Thyroid gland (tissue), 4 donors: ENCODE measurements around the gene TTLL7. TPM values are rescaled to one million over a fixed set of nuclear protein-coding genes. Genes with fewer than 3 reads are reported as not detected.

Experiments
- DNase-seq, 2 donors: peaks; one replicate each; pipeline ENCODE4 v3.0.0-alpha.2; 2019
- H3K27ac ChIP-seq, 3 donors: fragments of 200-600 bp; sonication (generic); 1 replicate in 2 of 3; 2 replicates in 1 of 3; pipeline ENCODE4 v1.5.1; 2016 to 2019; ENCODE audit warnings: mild to moderate bottlenecking in 1 of 3, moderate library complexity in 1 of 3
- H3K27me3 ChIP-seq: fragments of 200-600 bp; sonication (generic); one replicate; pipeline ENCODE4 v1.5.1; 2019
- H3K36me3 ChIP-seq, 2 donors: fragments of 200-600 bp; sonication (generic); one replicate each; pipeline ENCODE4 v1.5.1; 2016 to 2019
- H3K4me1 ChIP-seq, 2 donors: fragments of 200-600 bp; sonication (generic); one replicate each; pipeline ENCODE4 v1.5.1; 2017 to 2019
- H3K4me3 ChIP-seq, 3 donors: fragments of 200-600 bp; sonication (generic); replicated peaks in 1 of 3; 1 replicate in 2 of 3; 2 replicates in 1 of 3; pipeline ENCODE4 v1.5.1; 2016; ENCODE audit warnings: mild to moderate bottlenecking in 1 of 3
- H3K9me3 ChIP-seq: fragments of 200-600 bp; sonication (generic); one replicate; pipeline ENCODE4 v1.5.1; 2017
- POLR2A ChIP-seq, 2 donors: fragments of 450-650 bp; IDR thresholded peaks; one replicate each; pipeline ENCODE4 v1.6.1; 2017; ENCODE audit warnings: antibody characterized with exemption in 2 of 2, mild to moderate bottlenecking in 2 of 2, moderate library complexity in 1 of 2
- WGBS, 2 donors: methylation state at CpG; one replicate each; pipeline ENCODE4 v1.1.5; 2017; 5-methylcytosine and 5-hydroxymethylcytosine counted together
- intact Hi-C: fragments of 100-400 bp; cut with DNase I; formaldehyde crosslinking; loops from one replicate; pipeline ENCODE4 v1.15.1; 2023
- total RNA-seq, 4 donors: library from RNA; depleted of rRNA; stranded (reverse); fragments of >200 nt; gene quantifications; one replicate each; pipeline ENCODE4 v1.2.3, GENCODE V29; 2016
- TF ChIP-seq, protein P1 (sequence below), 6 experiments: fragments of 200-600 bp in 3 of 6; fragments of 450-650 bp in 3 of 6; sonication (generic) in 3 of 6; IDR thresholded peaks; one replicate each; pipeline ENCODE4 v1.5.1; 2016 to 2019; ENCODE audit warnings: antibody characterized with exemption in 6 of 6, mild to moderate bottlenecking in 2 of 6, inconsistent platforms in 1 of 6, moderate library complexity in 1 of 6

The TTLL7 gene, protein sequence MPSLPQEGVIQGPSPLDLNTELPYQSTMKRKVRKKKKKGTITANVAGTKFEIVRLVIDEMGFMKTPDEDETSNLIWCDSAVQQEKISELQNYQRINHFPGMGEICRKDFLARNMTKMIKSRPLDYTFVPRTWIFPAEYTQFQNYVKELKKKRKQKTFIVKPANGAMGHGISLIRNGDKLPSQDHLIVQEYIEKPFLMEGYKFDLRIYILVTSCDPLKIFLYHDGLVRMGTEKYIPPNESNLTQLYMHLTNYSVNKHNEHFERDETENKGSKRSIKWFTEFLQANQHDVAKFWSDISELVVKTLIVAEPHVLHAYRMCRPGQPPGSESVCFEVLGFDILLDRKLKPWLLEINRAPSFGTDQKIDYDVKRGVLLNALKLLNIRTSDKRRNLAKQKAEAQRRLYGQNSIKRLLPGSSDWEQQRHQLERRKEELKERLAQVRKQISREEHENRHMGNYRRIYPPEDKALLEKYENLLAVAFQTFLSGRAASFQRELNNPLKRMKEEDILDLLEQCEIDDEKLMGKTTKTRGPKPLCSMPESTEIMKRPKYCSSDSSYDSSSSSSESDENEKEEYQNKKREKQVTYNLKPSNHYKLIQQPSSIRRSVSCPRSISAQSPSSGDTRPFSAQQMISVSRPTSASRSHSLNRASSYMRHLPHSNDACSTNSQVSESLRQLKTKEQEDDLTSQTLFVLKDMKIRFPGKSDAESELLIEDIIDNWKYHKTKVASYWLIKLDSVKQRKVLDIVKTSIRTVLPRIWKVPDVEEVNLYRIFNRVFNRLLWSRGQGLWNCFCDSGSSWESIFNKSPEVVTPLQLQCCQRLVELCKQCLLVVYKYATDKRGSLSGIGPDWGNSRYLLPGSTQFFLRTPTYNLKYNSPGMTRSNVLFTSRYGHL
- 10 to 100 TPM in 3 of 4 donors, 1 to 10 TPM in 1; 7.8 to 22.7 (median 12.8) TPM for total RNA-seq

DNA sequence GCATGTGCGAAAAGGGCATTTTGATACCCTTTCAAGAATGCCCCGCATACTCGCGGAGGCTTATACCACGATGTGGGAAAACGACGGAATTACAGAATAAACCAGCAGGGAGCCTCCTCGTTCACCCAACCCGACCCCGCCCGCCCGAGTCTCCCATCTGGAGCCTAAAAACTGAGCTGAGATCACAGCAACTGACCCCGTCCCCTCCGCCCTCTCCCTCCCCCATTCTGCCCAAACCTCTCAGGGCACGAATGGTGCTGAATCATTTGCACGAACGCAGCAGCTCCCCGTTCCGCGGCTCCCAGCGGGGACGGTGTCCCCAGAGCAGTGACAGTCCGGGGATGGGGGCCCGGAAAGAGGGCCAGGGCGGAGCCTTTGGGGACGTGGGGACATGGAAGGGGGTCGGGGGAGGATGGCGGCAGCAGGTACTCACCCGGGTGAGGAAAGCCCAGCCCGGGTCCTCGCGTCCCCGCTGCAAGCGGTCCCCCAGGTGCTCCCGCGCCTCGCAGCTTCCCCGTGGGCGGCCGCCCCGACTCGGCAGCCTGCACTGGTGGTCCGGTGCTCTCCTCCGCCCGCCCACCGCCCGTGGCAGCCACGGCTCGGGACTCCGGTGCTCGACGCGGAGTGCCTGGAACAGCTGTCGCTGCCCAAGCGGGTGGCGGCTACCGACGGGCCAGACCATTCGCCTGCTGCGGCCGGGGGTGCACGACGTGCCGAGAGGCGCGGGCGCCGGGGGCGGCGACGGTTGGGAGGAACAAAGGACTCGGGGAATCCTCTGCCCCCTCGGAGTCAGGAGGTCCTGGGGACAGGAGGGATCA is at the start of gene TTLL7:
Gene TTLL7 (minus strand): TSS at position 635 of the 818 bp plus-strand sequence. CDS start 46,921 bp downstream, outside the sequence.
- Histone ChIP-seq H3K27ac (peak within 1 kb of the TSS in 2 of 3 donors; percentile 36 to 62), H3K4me3 (peak within 1 kb of the TSS; percentile 60 to 83 (median 73)), H3K9me3 (no peaks in the 10 kb centered on the region), H3K36me3 (no peaks in the 10 kb centered on the region), H3K27me3 (no peaks in the 10 kb centered on the region), H3K4me1 (peaks cover 0 to 6% of the 10 kb centered on the region in 2 donors)
- DNase-seq = peak; percentile 68 to 77
- WGBS, 2 donors = 2 to 7% methylated on average over 11 to 38 of the region's 73 CpGs
- TF ChIP-seq, protein P1, sequence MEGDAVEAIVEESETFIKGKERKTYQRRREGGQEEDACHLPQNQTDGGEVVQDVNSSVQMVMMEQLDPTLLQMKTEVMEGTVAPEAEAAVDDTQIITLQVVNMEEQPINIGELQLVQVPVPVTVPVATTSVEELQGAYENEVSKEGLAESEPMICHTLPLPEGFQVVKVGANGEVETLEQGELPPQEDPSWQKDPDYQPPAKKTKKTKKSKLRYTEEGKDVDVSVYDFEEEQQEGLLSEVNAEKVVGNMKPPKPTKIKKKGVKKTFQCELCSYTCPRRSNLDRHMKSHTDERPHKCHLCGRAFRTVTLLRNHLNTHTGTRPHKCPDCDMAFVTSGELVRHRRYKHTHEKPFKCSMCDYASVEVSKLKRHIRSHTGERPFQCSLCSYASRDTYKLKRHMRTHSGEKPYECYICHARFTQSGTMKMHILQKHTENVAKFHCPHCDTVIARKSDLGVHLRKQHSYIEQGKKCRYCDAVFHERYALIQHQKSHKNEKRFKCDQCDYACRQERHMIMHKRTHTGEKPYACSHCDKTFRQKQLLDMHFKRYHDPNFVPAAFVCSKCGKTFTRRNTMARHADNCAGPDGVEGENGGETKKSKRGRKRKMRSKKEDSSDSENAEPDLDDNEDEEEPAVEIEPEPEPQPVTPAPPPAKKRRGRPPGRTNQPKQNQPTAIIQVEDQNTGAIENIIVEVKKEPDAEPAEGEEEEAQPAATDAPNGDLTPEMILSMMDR (IDR thresholded peaks at IDR 0.05) = no peak
- peak in 1 of 2 donors; percentile 49 for TF ChIP-seq POLR2A (IDR thresholded peaks at IDR 0.05)
- intact Hi-C loops = no loop called here

GRCh38 chr1:84042461-84042860 is 43.5 kb upstream of the TTLL7 start:
- H3K9me3 ChIP-seq = no peaks in the 10 kb centered on the region
- no peaks in the 10 kb centered on the region for H3K4me1 ChIP-seq
- intact Hi-C loops = no loop called here
- DNase-seq = no peak
- H3K27ac ChIP-seq = no peak overlapping the region
- H3K36me3 ChIP-seq = no peaks in the 10 kb centered on the region
- no peaks in the 10 kb centered on the region for H3K27me3 ChIP-seq
- no peak overlapping the region for H3K4me3 ChIP-seq
- TF ChIP-seq, protein P1 (IDR thresholded peaks at IDR 0.05) = no peak
- no peak for TF ChIP-seq POLR2A (IDR thresholded peaks at IDR 0.05)

- Histone ChIP-seq H3K36me3 (no peaks in the 10 kb centered on the region), H3K27me3 (no peaks in the 10 kb centered on the region), H3K4me3 (no peak overlapping the region), H3K9me3 (no peaks in the 10 kb centered on the region), H3K4me1 (no peaks in the 10 kb centered on the region), H3K27ac (no peak overlapping the region)
- intact Hi-C loops = no loop called here
- 81 to 87% methylated on average over 8 to 9 of the region's 9 CpGs for WGBS, 2 donors
- no peak for DNase-seq
- no peak for TF ChIP-seq POLR2A (IDR thresholded peaks at IDR 0.05)
- TF ChIP-seq, protein P1 (IDR thresholded peaks at IDR 0.05) = no peak
Observed at GRCh38 chr1:84037758-84038611, 39.1 kb upstream of the TTLL7 start.

GRCh38 chr1:84031802-84032327 is 32.9 kb upstream of the TTLL7 start:
- H3K4me3 ChIP-seq = no peak overlapping the region
- no peaks in the 10 kb centered on the region for H3K36me3 ChIP-seq
- no peaks in the 10 kb centered on the region for H3K9me3 ChIP-seq
- no peaks in the 10 kb centered on the region for H3K4me1 ChIP-seq
- intact Hi-C loops = no loop called here
- H3K27me3 ChIP-seq = no peaks in the 10 kb centered on the region
- no peak for TF ChIP-seq POLR2A (IDR thresholded peaks at IDR 0.05)
- TF ChIP-seq, protein P1 (IDR thresholded peaks at IDR 0.05) = no peak
- DNase-seq = no peak
- H3K27ac ChIP-seq = no peak overlapping the region
- 100% methylated on average over 1 of the region's 1 CpG for WGBS, 2 donors
